Stimulated activated CD4-positive, alpha-beta T cell treated with anti-CD3 and anti-CD28 coated beads, TNF-alpha, amount 100 ng/mL, for 24 hours (primary cell): ENCODE data around the gene PCBP3.

Experiments used
- DNase-seq, 3 experiments: peaks; one replicate each; pipeline ENCODE4 v3.0.0-alpha.2; 2020; ENCODE audit warnings: low read depth in 3 of 3

PCBP3 gene

DNA sequence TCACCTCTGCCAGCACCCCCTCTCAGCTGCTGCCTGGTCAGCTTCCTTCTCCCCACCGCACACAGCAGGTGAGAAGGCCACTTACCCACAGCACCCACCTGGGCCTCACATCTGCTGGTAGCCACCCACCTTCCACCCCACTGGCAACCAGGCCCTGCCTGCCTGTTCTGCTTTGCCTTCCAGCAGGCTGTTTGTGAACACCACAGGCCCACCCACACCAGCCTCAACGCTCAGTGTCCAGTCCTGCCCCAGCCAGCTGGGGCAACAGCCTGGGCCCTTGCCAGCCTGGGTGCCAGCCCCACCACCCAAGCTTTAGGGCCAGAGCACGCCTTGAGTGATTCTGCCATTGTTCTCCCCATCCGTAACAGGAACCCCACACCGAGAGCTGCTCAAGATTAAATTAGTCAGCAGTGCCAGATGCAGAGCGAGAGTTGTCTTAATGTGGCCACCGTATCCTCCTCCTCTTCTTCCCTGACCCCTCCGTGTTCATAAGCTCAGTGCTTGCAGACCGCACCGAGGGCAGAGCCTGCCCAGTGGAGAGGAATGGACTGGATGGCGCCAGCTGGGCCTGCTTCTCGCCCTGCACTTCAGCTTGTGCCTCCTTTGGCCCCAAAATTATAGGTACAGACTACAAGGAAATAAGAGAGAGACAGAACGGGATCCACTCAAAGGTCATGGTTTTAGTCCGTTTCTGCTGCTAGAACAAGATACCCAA lies 217.8 kb downstream of the PCBP3 start:
- DNase-seq = no peak

GRCh38 chr21:45862543-45863207 lies 219.2 kb downstream of the PCBP3 start:
- DNase-seq = no peak

DNA sequence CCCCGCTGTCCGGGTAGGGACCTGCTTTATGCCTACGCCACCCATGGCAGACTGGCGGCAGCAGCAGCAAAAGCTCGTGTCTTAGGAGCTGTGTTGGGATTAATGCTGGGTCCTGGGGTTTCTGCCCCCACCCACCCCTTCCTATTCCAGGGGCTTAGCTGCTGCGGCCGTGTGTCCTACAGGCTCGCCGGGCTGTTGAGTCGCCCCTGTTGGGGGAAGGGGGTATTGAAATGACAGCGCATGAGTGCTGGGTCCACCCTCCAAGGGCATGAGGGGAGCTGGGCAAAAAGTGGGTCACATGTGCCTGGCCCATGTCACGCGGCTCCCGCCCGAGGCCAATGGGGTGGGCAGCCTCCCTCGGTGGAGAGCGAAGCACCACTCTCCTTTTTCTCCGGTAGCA lies 219.7 kb downstream of the PCBP3 start:
- DNase-seq = no peak

- DNase-seq = no peak
Measured at GRCh38 chr21:45863751-45864150, 220.2 kb downstream of the PCBP3 start.

- DNase-seq = no peak
Measured at GRCh38 chr21:45864436-45864835, 220.9 kb downstream of the PCBP3 start.

DNA sequence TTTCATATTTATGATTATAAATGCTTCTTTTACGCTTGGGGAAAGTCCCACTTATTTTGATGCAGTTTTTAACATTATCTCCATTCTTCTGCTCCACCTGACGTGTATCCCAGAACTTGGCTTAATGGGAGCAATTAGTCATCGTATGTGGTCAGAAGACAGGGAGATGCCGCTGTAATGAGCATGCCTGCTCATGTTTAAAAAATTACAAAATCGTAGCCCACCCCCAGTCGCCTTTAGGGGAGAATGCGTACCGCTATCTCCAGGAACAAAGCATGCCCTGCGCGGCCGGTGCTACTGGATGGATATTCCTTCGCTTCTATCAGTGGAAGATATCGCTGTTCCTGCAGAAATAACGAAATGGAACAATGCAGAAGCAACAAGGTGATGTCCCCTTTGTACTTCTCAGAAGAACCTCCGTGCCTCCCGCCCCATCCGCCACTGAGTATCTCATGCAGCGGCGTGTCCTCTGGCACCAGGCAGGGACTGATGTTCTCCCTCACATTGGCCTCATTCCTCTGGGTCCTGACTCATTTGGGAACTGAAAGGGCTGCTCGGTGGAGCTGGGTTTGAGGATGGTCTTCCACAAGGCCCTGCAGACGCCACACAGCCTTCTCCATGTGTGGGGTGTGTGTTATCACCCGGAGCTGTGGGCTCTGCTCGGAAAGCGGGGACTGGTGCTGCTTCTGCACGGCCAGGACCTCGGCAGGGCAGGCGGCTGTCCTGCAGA lies 221.7 kb downstream of the PCBP3 start:
- no peak for DNase-seq

DNA sequence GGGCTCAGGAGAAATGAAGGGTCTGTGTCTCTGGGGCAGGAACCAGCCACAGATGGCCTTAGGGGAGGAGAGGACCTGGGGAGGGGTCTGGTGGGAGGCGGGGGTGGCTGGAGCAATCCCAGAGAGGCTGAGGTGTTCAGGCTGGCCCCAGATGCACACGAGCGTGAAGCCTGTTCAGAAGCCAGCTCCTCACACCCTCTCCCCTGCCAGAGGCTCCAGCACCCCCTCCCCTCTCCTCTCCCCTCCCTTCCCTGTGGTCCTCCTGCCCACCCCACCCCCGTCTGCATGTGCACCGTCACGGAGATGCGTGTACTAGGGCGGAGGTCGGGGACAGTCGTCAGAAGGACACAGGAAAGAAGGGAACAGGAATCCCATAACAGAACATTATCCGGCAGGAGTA lies 223.0 kb downstream of the PCBP3 start:
- no peak for DNase-seq

- DNase-seq = no peak
Measured at GRCh38 chr21:45867041-45867666, 223.6 kb downstream of the PCBP3 start.

DNA sequence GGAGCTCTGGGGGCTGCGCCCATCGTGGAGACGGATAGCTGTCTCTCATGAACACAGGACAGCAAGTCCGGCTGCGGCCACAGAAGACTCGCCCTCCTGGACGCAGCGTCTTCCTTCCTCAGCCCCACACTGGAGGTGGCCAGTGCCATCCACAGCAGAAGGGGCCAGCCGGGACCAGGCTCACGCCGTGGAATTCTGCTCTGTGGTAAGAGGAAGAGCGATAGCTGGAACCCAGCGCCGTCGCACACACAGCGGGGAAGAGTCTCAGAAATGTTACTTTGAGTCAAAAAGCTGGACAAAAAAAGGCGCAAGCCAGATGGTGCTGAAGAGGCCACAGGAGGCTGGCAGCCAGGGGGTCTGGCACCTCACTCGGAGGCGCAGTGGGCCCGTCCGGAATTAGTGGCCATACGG lies 224.2 kb downstream of the PCBP3 start:
- DNase-seq = no peak

GRCh38 chr21:45868086-45868485 lies 224.6 kb downstream of the PCBP3 start:
- no peak for DNase-seq

GRCh38 chr21:45868488-45868887 lies 225.0 kb downstream of the PCBP3 start:
- DNase-seq = no peak

DNA sequence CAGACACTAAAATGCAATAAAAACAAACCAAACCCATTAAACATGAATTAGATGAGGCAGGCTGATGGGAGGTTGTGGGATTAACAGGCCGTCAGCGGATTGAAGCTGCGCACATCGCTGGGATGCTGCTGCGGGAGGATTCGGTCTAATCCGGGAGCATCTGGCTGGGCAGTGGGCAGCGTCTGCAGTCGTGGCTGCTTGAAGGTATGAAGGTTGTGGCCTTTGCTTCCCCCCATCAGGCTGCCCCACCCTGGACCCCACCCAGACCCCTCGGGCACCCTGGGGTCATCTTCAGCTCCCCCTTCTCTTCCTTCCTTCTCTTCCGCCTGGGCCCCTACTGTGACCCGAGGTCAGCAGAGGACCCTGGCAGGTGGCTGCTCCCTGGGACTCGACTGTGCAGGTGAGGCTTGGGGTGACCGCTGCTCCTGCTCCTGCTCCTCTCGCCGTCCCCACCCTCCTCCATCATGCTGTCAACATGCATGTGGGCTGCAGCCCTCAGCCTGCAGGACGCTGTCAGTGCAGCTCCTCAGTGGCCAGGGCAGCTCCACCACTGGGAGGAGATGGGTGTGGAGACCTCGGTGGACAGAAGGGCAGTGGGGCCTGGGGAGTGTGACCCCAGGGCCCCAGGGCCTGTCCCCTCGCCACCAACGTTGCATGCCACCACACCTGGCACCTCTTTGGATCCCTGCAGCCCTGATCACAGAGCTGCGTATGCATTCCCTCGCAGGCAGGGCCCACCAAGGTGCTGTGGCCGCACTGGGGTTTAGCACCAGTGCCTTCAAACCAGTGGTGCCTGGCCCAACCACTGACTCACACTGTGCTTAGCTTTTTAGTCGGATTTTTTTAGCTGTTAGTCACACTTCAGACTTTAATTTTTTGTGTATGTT lies 225.8 kb downstream of the PCBP3 start:
- DNase-seq = no peak

DNA sequence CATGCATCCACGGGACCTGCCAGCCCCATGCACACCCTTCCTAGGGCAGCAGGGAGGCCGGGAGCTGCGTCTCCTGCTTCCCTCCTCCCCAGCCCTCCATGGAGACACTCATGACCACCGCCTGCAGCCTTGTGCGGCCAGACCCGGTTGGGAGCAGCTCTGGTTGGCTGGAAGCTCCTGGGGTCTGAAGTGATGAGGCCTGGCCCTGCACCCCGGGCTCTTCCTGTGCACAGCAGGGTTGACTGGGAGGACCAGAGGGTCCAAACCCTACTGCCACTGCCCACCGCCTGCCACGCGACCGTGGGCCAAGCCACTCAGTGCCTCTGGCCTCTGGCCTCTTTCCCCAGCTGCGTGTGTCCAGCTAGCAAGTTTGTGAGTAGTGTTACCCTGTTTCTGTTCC lies 226.9 kb downstream of the PCBP3 start:
- no peak for DNase-seq

GRCh38 chr21:45870851-45871615 lies 227.5 kb downstream of the PCBP3 start:
- DNase-seq = no peak

GRCh38 chr21:45871616-45872236 lies 228.2 kb downstream of the PCBP3 start:
- no peak for DNase-seq

- no peak for DNase-seq
Measured at GRCh38 chr21:45872471-45872870, 228.9 kb downstream of the PCBP3 start.

- no peak for DNase-seq
Measured at GRCh38 chr21:45872902-45873301, 229.4 kb downstream of the PCBP3 start.

GRCh38 chr21:45873418-45873817 lies 229.9 kb downstream of the PCBP3 start:
- DNase-seq = no peak

- DNase-seq = no peak
Measured at GRCh38 chr21:45873866-45874265, 230.3 kb downstream of the PCBP3 start.

- DNase-seq = no peak
Measured at GRCh38 chr21:45874716-45875415, 231.3 kb downstream of the PCBP3 start.
